ENCODE results near the gene ZMYND8. TPM values are rescaled to one million over a fixed set of nuclear protein-coding genes. Genes with fewer than 3 reads are reported as not detected.
"Not testable (repeated sequence)": the region's sequence is repeated elsewhere in the genome, so short reads cannot be mapped to it uniquely, and the experiment has no call there.

ZMYND8 gene
- total RNA-seq, 1 experiment from 2014 or later: 11.7 TPM

GRCh38 chr20:47310729-47311128 lies 45.8 kb downstream of the ZMYND8 start:
- no peak for DNase-seq (ENCODE audit: low spot score)

- DNase-seq (ENCODE audit: low spot score): no peak
Measured at GRCh38 chr20:47309806-47310426, 46.6 kb downstream of the ZMYND8 start.

- DNase-seq (ENCODE audit: low spot score): no peak
Measured at GRCh38 chr20:47309394-47309793, 47.1 kb downstream of the ZMYND8 start.

- DNase-seq (ENCODE audit: low spot score): not testable (repeated sequence)
Measured at GRCh38 chr20:47307569-47307968, 48.9 kb downstream of the ZMYND8 start.

GRCh38 chr20:47306755-47307370 lies 49.6 kb downstream of the ZMYND8 start:
- no peak for DNase-seq (ENCODE audit: low spot score)

GRCh38 chr20:47306095-47306494 lies 50.4 kb downstream of the ZMYND8 start:
- DNase-seq (ENCODE audit: low spot score): no peak

- DNase-seq (ENCODE audit: low spot score): no peak
Measured at GRCh38 chr20:47305667-47306066, 50.8 kb downstream of the ZMYND8 start.

GRCh38 chr20:47304287-47304686 lies 52.2 kb downstream of the ZMYND8 start:
- no peak for DNase-seq (ENCODE audit: low spot score)

GRCh38 chr20:47303736-47304135 lies 52.8 kb downstream of the ZMYND8 start:
- DNase-seq (ENCODE audit: low spot score): no peak

GRCh38 chr20:47300071-47300470 lies 56.4 kb downstream of the ZMYND8 start:
- no peak for DNase-seq (ENCODE audit: low spot score)

GRCh38 chr20:47298624-47299023 lies 57.9 kb downstream of the ZMYND8 start:
- no peak for DNase-seq (ENCODE audit: low spot score)

GRCh38 chr20:47297746-47298145 lies 58.8 kb downstream of the ZMYND8 start:
- no peak for DNase-seq (ENCODE audit: low spot score)

- DNase-seq (ENCODE audit: low spot score): no peak
Measured at GRCh38 chr20:47296950-47297349, 59.5 kb downstream of the ZMYND8 start.

- no peak for DNase-seq (ENCODE audit: low spot score)
Measured at GRCh38 chr20:47295921-47296426, 60.5 kb downstream of the ZMYND8 start.

GRCh38 chr20:47295129-47295813 lies 61.2 kb downstream of the ZMYND8 start:
- DNase-seq (ENCODE audit: low spot score): no peak

- no peak for DNase-seq (ENCODE audit: low spot score)
Measured at GRCh38 chr20:47293631-47294030, 62.9 kb downstream of the ZMYND8 start.

- no peak for DNase-seq (ENCODE audit: low spot score)
Measured at GRCh38 chr20:47292581-47292980, 63.9 kb downstream of the ZMYND8 start.

GRCh38 chr20:47290666-47291430 lies 65.7 kb downstream of the ZMYND8 start:
- DNase-seq (ENCODE audit: low spot score): no peak

- DNase-seq (ENCODE audit: low spot score): no peak
Measured at GRCh38 chr20:47290008-47290407, 66.5 kb downstream of the ZMYND8 start.

- no peak for DNase-seq (ENCODE audit: low spot score)
Measured at GRCh38 chr20:47289096-47289495, 67.4 kb downstream of the ZMYND8 start.

GRCh38 chr20:47288530-47288929 lies 68.0 kb downstream of the ZMYND8 start:
- not testable (repeated sequence) for DNase-seq (ENCODE audit: low spot score)

GRCh38 chr20:47287609-47288144 lies 68.8 kb downstream of the ZMYND8 start:
- no peak for DNase-seq (ENCODE audit: low spot score)
